GM20000 (cell line): Measurements from ENCODE around the gene IDH1.

Source experiments
- DNase-seq: peaks from one replicate; pipeline ENCODE4 v3.0.0; 2012; ENCODE audit warnings: low spot score
- TF ChIP-seq, protein P1 (sequence below): IDR thresholded peaks from 2 replicates; pipeline ENCODE4 v1.5.1; 2012; ENCODE audit warnings: mild to moderate bottlenecking, control low read depth; ENCODE audit errors: extremely low read depth, missing control alignments

The IDH1 gene

GRCh38 chr2:208250388-208250787 lies 4.5 kb downstream of the IDH1 start:
- no peak for DNase-seq
- TF ChIP-seq, protein P1, sequence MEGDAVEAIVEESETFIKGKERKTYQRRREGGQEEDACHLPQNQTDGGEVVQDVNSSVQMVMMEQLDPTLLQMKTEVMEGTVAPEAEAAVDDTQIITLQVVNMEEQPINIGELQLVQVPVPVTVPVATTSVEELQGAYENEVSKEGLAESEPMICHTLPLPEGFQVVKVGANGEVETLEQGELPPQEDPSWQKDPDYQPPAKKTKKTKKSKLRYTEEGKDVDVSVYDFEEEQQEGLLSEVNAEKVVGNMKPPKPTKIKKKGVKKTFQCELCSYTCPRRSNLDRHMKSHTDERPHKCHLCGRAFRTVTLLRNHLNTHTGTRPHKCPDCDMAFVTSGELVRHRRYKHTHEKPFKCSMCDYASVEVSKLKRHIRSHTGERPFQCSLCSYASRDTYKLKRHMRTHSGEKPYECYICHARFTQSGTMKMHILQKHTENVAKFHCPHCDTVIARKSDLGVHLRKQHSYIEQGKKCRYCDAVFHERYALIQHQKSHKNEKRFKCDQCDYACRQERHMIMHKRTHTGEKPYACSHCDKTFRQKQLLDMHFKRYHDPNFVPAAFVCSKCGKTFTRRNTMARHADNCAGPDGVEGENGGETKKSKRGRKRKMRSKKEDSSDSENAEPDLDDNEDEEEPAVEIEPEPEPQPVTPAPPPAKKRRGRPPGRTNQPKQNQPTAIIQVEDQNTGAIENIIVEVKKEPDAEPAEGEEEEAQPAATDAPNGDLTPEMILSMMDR, result no peak

GRCh38 chr2:208249296-208249695 lies 5.6 kb downstream of the IDH1 start:
- TF ChIP-seq, protein P1, result no peak

GRCh38 chr2:208248601-208249000 lies 6.3 kb downstream of the IDH1 start:
- DNase-seq, result no peak
- TF ChIP-seq, protein P1, result no peak

More at GRCh38 chr2:208249296-208249695, 5.6 kb downstream of the IDH1 start:
- DNase-seq, result no peak

DNA sequence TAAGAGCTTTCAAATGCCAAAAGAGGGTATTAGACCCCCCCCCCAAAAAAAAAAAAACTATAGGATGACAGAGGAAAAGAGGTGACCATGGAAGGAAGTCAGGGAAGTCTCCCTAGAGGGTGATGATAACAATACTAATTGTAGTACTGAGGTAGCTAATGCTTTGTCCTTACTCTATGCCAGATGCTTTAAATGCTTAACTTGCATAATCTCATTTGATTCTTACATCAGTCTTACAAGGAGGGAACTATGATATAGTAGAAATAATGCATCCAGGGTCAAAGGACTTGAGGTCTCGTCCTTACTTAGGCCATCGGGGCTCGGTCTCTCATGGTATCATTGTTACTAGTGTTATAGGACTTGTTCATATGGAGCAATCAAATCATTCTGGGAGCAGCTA lies 9.1 kb downstream of the IDH1 start:
- no peak for DNase-seq

GRCh38 chr2:208244422-208244821 lies 10.4 kb downstream of the IDH1 start:
- TF ChIP-seq, protein P1, result no peak
- no peak for DNase-seq

More for the DNA sequence above, 9.1 kb downstream of the IDH1 start:
- TF ChIP-seq, protein P1, result no peak

DNA sequence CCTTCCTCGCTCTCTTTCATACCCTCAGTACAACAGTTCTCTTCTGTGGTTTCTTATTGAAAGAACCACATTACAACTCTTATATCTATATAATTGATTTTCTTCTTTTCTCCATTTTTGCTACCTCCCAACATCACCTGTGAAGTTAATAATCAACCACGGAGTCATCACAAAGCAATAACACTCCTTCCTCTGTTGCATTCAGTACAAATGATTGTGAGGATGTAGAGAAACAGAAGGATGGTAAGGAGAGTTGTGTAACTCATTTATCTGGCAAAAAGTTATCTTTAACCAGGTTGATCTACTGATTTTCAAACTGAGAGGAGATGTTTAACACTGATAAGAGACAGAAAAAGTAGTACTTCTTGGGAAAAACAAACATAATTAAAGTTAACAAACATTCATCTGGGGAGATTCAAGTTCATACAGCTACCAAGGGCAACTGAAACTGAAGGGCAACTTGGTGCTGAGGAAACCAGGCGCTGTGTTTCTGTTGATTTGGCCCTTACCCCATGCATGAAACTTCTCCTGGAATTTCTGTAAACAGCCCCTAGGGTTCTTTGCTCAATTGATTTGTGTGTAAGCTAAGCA lies 14.2 kb downstream of the IDH1 start:
- TF ChIP-seq, protein P1, result no peak

GRCh38 chr2:208239770-208240493 lies 14.9 kb downstream of the IDH1 start:
- no peak for DNase-seq
- TF ChIP-seq, protein P1, result no peak

More for the DNA sequence above, 14.2 kb downstream of the IDH1 start:
- DNase-seq, result no peak
